ENCODE results near the gene SLC25A18.
"Not testable (repeated sequence)": the region's sequence is repeated elsewhere in the genome, so short reads cannot be mapped to it uniquely, and the experiment has no call there.

Gene SLC25A18, protein sequence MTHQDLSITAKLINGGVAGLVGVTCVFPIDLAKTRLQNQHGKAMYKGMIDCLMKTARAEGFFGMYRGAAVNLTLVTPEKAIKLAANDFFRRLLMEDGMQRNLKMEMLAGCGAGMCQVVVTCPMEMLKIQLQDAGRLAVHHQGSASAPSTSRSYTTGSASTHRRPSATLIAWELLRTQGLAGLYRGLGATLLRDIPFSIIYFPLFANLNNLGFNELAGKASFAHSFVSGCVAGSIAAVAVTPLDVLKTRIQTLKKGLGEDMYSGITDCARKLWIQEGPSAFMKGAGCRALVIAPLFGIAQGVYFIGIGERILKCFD

DNA sequence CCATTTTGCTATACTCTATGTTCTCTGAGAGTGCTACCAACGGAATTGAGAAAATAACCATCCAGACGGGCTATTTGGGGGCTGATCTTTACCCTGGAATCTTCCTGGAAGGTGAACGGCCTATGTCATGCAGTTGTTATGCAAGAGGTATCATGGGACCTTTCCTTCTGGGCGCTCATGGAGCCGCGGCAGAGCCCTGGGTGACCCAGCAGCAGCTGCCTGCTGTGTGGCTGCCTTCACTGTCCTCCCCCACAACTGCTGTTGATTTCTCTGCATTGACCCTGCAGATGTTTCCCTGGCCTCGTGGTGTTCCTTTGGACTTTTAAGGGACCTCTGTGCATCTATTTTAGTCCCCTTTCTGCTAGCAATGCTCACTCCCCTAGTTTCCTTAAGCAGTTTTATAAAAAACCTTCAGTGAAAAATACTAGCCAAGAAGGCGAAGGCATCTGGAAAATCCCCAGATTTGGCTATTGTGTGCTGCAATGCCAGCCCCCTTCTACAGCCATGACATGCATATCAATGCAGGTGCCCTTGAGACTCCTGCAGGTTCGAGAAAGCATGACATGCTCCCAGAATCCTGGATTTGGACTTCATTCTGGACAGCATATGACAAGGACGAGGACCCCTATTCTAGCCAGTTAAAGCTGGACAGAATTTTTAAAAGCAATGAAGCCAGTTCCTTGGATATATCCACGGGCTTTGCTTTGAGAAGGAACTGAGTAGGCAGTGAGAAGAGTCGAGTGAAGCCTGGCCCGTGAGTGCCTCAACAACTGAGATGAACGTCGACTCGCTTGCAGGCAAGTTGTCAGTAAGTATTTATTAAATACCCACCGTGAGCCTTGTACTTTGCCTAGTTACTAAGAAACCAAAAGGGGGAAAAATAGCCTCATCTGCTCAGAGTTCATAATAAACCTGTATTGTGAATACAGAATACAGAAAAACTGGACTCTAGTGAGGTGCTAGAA lies at the start of gene SLC25A18:
Gene SLC25A18 (plus strand): TSS at position 593 of the 965 bp plus-strand sequence. CDS start 16,447 bp downstream, outside the sequence.
- TF ChIP-seq, protein P1, sequence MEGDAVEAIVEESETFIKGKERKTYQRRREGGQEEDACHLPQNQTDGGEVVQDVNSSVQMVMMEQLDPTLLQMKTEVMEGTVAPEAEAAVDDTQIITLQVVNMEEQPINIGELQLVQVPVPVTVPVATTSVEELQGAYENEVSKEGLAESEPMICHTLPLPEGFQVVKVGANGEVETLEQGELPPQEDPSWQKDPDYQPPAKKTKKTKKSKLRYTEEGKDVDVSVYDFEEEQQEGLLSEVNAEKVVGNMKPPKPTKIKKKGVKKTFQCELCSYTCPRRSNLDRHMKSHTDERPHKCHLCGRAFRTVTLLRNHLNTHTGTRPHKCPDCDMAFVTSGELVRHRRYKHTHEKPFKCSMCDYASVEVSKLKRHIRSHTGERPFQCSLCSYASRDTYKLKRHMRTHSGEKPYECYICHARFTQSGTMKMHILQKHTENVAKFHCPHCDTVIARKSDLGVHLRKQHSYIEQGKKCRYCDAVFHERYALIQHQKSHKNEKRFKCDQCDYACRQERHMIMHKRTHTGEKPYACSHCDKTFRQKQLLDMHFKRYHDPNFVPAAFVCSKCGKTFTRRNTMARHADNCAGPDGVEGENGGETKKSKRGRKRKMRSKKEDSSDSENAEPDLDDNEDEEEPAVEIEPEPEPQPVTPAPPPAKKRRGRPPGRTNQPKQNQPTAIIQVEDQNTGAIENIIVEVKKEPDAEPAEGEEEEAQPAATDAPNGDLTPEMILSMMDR (IDR thresholded peaks at IDR 0.05; ENCODE audit: borderline replicate concordance, insufficient read depth, low read depth, low read length): no peak
- H3K4me3 ChIP-seq (ENCODE audit: low read depth, low read length): no peak within 1 kb of the TSS

DNA sequence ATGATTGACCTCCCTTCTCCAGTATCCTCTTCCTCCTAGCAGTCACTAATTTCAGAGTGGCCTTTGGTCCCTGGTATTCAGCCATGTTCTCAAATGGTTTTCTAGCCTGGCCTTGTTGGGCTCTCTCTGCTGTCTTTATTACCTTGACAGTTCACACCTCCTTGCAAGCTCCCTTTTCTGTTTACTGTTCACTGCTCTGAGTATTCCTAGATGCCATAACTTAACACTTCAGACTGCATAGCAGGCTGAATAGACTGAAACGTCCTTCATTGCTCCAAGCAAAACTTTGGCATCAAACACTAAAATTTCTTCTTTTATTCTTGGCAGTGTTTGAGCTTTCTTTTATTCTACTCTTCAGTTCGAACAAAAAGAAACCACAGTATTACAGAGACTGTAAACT lies 49.7 kb upstream of the SLC25A18 start:
- no peak overlapping the region for H3K4me3 ChIP-seq (ENCODE audit: low read depth, low read length)
- TF ChIP-seq, protein P1 (IDR thresholded peaks at IDR 0.05; ENCODE audit: borderline replicate concordance, insufficient read depth, low read depth, low read length): no peak

DNA sequence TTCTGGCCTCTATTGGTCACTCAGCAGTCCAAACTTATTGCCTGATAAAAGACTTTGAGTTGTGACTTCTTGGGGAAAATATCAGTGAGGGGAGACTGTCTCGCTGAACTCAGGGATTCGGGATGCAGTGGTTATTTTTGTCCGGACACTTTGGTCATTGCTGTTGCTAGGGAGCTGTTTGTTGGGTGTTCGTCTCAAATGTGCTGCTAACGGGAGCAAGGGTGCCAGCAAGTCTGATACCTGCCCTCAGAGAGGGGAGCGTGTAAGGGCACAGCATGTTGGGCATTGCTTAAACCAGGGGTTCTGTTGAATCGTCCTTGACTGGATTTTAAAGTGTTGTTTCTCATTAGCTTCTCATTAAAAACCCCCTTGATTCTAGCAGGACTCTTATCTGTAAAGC lies 49.2 kb upstream of the SLC25A18 start:
- H3K4me3 ChIP-seq (ENCODE audit: low read depth, low read length): no peak overlapping the region
- TF ChIP-seq, protein P1 (IDR thresholded peaks at IDR 0.05; ENCODE audit: borderline replicate concordance, insufficient read depth, low read depth, low read length): no peak

DNA sequence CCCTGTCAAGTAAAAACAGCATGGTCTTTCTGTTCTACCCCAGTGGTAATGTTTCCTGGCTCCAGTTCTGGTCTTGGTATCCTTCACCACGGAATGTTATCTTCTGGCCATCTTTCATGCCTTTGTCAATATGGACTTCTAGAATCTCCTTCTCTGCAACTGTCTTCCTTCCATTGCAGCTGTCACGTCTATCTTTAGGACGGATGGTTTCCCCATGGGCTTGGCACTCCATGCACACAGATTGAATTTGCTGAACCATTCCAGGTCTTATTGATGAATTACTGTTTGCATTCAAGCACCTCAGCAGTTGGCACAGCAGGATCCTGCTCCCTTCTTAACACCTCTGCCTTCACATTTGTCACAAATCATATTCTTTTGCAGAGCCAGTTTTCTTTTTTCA lies 44.9 kb upstream of the SLC25A18 start:
- TF ChIP-seq, protein P1 (IDR thresholded peaks at IDR 0.05; ENCODE audit: borderline replicate concordance, insufficient read depth, low read depth, low read length): no peak
- no peak overlapping the region for H3K4me3 ChIP-seq (ENCODE audit: low read depth, low read length)

DNA sequence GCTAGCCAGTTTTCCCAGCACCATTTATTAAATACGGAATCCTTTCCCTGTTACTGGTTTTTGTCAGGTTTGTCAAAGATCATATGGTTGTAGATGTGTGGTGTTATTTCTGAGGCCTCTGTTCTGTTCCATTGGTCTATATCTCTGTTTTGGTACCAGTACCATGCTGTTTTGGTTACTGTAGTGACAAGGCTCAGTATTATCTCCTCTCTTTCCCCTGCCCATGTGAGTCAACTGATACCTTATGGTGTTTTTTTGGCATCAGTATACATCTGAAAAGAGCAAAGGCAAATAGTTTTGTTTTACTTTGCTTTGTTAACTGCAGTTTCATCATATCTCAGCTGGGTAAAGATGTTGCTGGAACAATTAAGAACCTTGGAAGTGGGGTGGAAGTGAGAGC lies 41.3 kb upstream of the SLC25A18 start:
- H3K4me3 ChIP-seq (ENCODE audit: low read depth, low read length): not testable (repeated sequence)

DNA sequence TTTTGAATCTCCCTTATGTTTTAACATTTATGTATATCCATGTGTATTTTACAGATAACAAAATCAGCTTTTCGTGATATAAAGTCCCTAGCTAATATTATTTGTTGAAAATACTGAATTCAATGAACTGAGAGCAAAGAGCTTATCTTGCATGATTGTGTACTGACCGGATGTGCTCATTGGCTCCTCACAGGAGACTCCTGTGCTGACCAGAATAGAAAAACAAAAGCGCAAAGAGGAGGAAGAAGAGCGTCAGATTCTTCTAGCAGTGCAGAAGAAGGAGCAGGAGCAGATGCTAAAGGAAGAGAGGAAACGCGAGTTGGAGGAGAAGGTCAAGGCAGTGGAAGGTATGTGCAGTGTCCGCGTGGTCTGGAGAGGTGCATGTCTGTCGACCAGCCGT lies 39.4 kb upstream of the SLC25A18 start:
- H3K4me3 ChIP-seq (ENCODE audit: low read depth, low read length): no peak overlapping the region
- TF ChIP-seq, protein P1 (IDR thresholded peaks at IDR 0.05; ENCODE audit: borderline replicate concordance, insufficient read depth, low read depth, low read length): no peak

DNA sequence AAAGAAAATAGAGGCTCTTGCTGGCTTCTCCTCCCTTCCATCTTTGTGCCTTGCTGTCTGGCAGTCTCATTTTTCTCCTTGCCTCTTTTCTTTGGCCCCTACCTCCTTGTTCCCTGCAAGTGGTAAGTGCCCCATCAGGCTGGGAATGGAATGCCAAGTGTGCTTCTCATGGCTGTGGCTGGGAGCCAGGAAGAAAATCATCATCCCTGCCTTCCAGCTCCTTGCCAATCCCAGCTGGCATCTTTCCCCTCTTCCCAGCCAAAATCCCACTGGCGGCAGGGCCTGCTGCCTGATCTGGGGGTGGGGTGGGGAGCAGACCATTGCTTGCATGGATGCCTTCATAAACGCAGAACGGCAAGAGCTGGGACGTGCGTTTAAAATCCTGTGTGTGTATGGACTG lies 27.0 kb upstream of the SLC25A18 start:
- no peak overlapping the region for H3K4me3 ChIP-seq (ENCODE audit: low read depth, low read length)
- TF ChIP-seq, protein P1 (IDR thresholded peaks at IDR 0.05; ENCODE audit: borderline replicate concordance, insufficient read depth, low read depth, low read length): no peak
